ENCODE results near the gene PRDM16.

Gene PRDM16

DNA sequence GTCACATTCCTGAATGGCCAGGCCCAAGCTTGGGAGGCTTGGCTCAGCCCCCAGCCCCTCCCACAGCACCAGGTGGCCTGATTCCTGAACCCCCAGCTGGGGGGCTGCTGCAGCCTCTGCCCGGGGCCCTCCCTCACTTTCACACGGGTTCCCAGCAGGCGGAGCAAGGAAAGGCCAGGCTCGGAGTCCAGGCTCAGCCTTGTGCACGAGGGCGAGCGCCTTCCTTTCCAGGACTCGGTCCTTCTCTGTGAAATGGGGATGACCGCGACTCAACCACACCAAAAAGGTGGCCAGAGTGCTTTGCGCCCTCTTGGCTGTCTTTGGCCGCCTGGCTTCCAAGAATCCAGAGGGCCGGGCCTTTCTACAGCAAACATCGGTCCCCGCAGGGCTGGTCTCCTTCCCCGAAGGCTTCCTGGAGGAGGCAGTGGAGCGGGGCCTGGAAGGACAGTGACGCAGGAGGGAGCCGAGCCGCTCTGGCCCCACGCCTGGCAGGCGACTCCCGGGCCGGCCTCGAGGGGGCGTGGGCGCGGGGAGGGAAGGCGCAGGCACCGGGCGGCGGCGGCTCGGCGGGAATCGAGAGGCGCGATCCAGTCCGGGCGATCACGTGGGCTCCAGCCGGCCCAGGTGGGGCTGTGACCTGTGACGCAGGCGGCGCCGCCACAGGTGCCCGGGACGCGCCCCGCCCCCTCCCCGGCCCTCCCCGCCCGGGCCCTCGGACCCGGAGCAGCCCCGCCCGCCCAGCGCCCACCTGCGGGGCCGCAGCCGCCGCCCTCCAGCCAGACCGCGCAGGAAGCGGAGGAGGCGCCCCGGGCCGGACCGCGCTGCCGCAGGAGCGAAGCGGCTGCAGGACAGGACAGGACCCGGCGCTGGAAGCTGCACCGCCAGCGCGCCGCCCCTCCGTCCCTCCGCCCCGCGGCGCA lies 385.1 kb downstream of the PRDM16 start, which contains the start of gene ARHGEF16:
TSS of gene ARHGEF16 (plus strand) at position 775 of the 920 bp plus-strand sequence. CDS start 8,420 bp downstream, outside the sequence.
- Histone ChIP-seq H3K9ac (ENCODE audit: low read depth, low read length, poor library complexity, severe bottlenecking) (peak within 1 kb of the TSS; percentile 56), H3K27me3 (ENCODE audit: insufficient read depth, low read length, poor library complexity, severe bottlenecking) (no peaks in the 10 kb centered on the region), H3K9me3 (ENCODE audit: insufficient read depth, low read depth, low read length) (no peaks in the 10 kb centered on the region), H4K20me1 (ENCODE audit: insufficient read depth, low read length, poor library complexity, severe bottlenecking) (no peaks in the 10 kb centered on the region), H3K9me2 (replicated peaks; ENCODE audit: low read depth, low read length) (no peaks in the 10 kb centered on the region), H2AFZ (ENCODE audit: low read length) (peak within 1 kb of the TSS; percentile 71; the same call in 1 of the 2 replicates), H3K36me3 (ENCODE audit: insufficient read depth, low read length) (no peaks in the 10 kb centered on the region), H3K4me2 (ENCODE audit: low read depth, low read length, poor library complexity, severe bottlenecking) (peak within 1 kb of the TSS; percentile 78), H3K4me1 (ENCODE audit: insufficient read depth, low read length, poor library complexity, severe bottlenecking) (peaks cover 17% of the 10 kb centered on the region), H3K79me2 (ENCODE audit: insufficient read depth, low read length) (no peaks in the 10 kb centered on the region), H3F3A (ENCODE audit: low read depth) (no peaks in the 10 kb centered on the region), H3K4me3 (ENCODE audit: low read length, poor library complexity, severe bottlenecking) (peak within 1 kb of the TSS; percentile 75)
- TF ChIP-seq EZH2phosphoT487 (IDR thresholded peaks at IDR 0.05; ENCODE audit: borderline replicate concordance), result no peak
- TF ChIP-seq, protein P1, sequence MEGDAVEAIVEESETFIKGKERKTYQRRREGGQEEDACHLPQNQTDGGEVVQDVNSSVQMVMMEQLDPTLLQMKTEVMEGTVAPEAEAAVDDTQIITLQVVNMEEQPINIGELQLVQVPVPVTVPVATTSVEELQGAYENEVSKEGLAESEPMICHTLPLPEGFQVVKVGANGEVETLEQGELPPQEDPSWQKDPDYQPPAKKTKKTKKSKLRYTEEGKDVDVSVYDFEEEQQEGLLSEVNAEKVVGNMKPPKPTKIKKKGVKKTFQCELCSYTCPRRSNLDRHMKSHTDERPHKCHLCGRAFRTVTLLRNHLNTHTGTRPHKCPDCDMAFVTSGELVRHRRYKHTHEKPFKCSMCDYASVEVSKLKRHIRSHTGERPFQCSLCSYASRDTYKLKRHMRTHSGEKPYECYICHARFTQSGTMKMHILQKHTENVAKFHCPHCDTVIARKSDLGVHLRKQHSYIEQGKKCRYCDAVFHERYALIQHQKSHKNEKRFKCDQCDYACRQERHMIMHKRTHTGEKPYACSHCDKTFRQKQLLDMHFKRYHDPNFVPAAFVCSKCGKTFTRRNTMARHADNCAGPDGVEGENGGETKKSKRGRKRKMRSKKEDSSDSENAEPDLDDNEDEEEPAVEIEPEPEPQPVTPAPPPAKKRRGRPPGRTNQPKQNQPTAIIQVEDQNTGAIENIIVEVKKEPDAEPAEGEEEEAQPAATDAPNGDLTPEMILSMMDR (conservative IDR thresholded peaks at IDR 0.05; ENCODE audit: low read length), result peak; percentile 43

DNA sequence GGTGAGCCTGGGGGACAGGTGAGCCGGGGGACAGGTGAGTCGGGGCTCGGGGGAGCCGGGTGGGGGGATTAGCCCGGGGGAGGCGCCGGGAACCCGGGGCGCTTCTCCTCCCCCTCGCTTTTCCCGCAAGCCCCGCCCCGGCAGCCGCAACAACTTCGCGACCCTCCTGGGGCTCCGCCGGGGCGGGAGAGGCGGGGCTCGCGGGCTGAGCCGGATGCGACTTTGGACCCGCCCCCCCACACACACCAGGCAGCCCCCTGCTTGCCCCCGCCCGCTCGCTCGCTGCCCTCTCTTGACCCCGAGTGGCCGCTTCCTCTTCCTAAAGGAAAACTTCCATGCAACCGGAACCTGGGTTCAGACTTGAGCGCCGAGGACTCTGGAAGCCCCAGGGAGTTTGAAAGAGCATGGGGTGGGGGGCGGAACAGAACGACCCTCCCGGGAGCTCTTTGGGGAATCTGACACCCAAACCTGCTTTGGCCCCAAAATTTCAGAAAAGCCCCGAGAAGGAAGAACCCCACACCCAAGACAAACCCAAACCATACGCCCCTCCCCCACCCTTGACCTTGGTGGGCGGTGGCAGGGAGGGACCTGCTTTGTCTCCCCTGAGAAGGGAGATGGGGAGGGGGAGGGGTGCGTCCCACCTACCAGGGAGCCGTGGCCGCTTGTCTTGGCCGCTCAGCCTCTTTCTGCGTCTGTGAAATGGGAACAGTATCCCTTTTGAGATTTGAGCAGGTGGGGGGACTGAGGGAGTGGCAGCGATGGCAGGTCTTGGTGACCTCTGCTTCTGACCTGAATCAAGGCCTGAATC lies 386.0 kb downstream of the PRDM16 start:
- Histone ChIP-seq H3K4me2 (ENCODE audit: low read depth, low read length, poor library complexity, severe bottlenecking) (peak overlapping the region; percentile 74), H3K36me3 (ENCODE audit: insufficient read depth, low read length) (no peaks in the 10 kb centered on the region), H3K27me3 (ENCODE audit: insufficient read depth, low read length, poor library complexity, severe bottlenecking) (no peaks in the 10 kb centered on the region), H3K9ac (ENCODE audit: low read depth, low read length, poor library complexity, severe bottlenecking) (peak overlapping the region; percentile 53), H3K4me3 (ENCODE audit: low read length, poor library complexity, severe bottlenecking) (peak overlapping the region; percentile 75), H4K20me1 (ENCODE audit: insufficient read depth, low read length, poor library complexity, severe bottlenecking) (no peaks in the 10 kb centered on the region), H3K79me2 (ENCODE audit: insufficient read depth, low read length) (no peaks in the 10 kb centered on the region), H3K9me3 (ENCODE audit: insufficient read depth, low read depth, low read length) (no peaks in the 10 kb centered on the region), H3K9me2 (replicated peaks; ENCODE audit: low read depth, low read length) (no peaks in the 10 kb centered on the region), H3F3A (ENCODE audit: low read depth) (no peaks in the 10 kb centered on the region), H3K4me1 (ENCODE audit: insufficient read depth, low read length, poor library complexity, severe bottlenecking) (peaks cover 17% of the 10 kb centered on the region), H2AFZ (ENCODE audit: low read length) (peak overlapping the region; percentile 71; the same call in 1 of the 2 replicates)
- TF ChIP-seq EZH2phosphoT487 (IDR thresholded peaks at IDR 0.05; ENCODE audit: borderline replicate concordance), result no peak
- TF ChIP-seq, protein P1 (conservative IDR thresholded peaks at IDR 0.05; ENCODE audit: low read length), result no peak

DNA sequence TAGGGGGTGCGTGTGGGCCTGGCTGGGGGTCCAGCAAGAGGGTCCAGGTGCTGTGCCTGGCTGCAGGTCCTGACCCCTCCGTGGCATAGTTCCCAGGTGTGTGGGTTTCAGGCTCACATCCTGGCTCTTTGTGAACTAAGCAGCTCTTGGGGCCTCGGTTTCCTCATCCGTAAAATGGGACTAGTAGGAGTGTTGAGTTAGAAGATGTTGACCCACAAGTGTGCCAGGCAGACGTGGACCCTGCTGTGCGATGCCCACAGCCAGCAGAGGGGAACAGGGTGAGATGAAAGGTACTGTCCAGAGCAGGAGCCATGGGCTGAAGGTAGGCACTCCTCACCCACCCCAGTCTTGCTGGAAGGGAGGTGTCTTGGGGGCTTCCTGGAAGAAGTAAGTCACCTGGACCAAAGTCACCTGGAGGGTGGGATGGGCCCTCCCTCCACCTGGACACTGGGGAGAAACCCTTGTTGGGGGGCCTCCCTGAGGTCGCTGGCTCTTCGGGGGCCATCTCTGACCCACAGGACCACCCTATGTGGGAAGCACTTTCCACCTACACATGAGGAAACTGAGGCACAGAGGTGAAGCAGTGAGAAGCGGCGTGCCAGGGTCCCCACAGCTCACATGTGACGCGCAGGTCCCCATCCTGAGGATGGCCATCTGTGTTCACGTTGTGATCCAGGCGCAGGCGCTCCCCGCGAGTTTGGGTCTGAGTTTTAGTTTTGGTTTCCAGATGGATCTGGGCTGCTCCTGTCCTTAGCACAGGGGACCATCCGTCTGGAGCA lies 386.9 kb downstream of the PRDM16 start:
- Histone ChIP-seq H3K9ac (ENCODE audit: low read depth, low read length, poor library complexity, severe bottlenecking) (no peak overlapping the region), H3K36me3 (ENCODE audit: insufficient read depth, low read length) (no peaks in the 10 kb centered on the region), H3K9me2 (replicated peaks; ENCODE audit: low read depth, low read length) (no peaks in the 10 kb centered on the region), H2AFZ (ENCODE audit: low read length) (no peak overlapping the region), H3K27me3 (ENCODE audit: insufficient read depth, low read length, poor library complexity, severe bottlenecking) (no peaks in the 10 kb centered on the region), H3K79me2 (ENCODE audit: insufficient read depth, low read length) (no peaks in the 10 kb centered on the region), H4K20me1 (ENCODE audit: insufficient read depth, low read length, poor library complexity, severe bottlenecking) (no peaks in the 10 kb centered on the region), H3K4me1 (ENCODE audit: insufficient read depth, low read length, poor library complexity, severe bottlenecking) (peaks cover 17% of the 10 kb centered on the region), H3K9me3 (ENCODE audit: insufficient read depth, low read depth, low read length) (no peaks in the 10 kb centered on the region), H3F3A (ENCODE audit: low read depth) (no peaks in the 10 kb centered on the region), H3K4me3 (ENCODE audit: low read length, poor library complexity, severe bottlenecking) (no peak overlapping the region), H3K4me2 (ENCODE audit: low read depth, low read length, poor library complexity, severe bottlenecking) (no peak overlapping the region)
- TF ChIP-seq EZH2phosphoT487 (IDR thresholded peaks at IDR 0.05; ENCODE audit: borderline replicate concordance), result no peak
- TF ChIP-seq, protein P1 (conservative IDR thresholded peaks at IDR 0.05; ENCODE audit: low read length), result no peak
